Epithelial cell of esophagus (primary cell): ENCODE measurements around the gene TCF25.

ENCODE experiments used
- DNase-seq: peaks from one replicate; pipeline ENCODE4 v3.0.0; 2010; ENCODE audit warnings: low read depth
- H3K4me3 ChIP-seq: 2 replicates; pipeline ENCODE4 v1.5.1; 2011; ENCODE audit warnings: mild to moderate bottlenecking, low read length, control low read depth
- CTCF ChIP-seq: IDR thresholded peaks from 2 replicates; pipeline ENCODE4 v1.5.1; 2011; ENCODE audit warnings: low read depth, mild to moderate bottlenecking, low read length, control low read depth, inconsistent platforms; ENCODE audit not compliant: insufficient read depth; ENCODE audit errors: missing control alignments

The TCF25 gene

GRCh38 chr16:89949121-89949742 lies 75.8 kb downstream of the TCF25 start:
- H3K4me3 ChIP-seq = peak overlapping the region; percentile 65
- DNase-seq = no peak
- TF ChIP-seq CTCF = no peak

GRCh38 chr16:89949756-89950155 lies 76.4 kb downstream of the TCF25 start:
- DNase-seq = no peak
- peak overlapping the region; percentile 65 for H3K4me3 ChIP-seq
- no peak for TF ChIP-seq CTCF

DNA sequence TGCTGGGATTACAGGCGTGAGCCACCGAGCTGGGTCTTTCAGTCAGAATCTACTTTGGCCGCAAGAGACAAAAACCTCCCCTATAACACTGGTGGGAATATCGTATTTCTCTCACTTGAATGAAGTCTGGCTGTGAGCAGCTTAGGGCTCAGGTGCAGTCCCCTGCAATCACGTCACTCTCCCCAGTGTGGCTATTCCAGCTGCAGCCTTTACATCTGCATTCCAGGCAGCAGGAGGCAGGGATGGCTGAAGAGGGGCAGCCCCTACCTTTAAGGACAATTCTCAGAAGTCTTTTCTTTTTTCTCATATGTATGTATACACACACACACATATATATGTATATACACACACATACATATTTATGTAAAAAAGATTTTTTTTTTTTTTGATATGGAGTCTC lies 78.1 kb downstream of the TCF25 start:
- TF ChIP-seq CTCF = no peak
- DNase-seq = no peak
- no peak overlapping the region for H3K4me3 ChIP-seq

- no peak for TF ChIP-seq CTCF
- H3K4me3 ChIP-seq = no peak overlapping the region
- DNase-seq = no peak
Measured at GRCh38 chr16:89952049-89952448, 78.7 kb downstream of the TCF25 start.

GRCh38 chr16:89952551-89952950 lies 79.2 kb downstream of the TCF25 start:
- no peak for TF ChIP-seq CTCF
- H3K4me3 ChIP-seq = no peak overlapping the region
- DNase-seq = no peak

- no peak for DNase-seq
- TF ChIP-seq CTCF = no peak
- no peak overlapping the region for H3K4me3 ChIP-seq
Measured at GRCh38 chr16:89953671-89954406, 80.4 kb downstream of the TCF25 start.

DNA sequence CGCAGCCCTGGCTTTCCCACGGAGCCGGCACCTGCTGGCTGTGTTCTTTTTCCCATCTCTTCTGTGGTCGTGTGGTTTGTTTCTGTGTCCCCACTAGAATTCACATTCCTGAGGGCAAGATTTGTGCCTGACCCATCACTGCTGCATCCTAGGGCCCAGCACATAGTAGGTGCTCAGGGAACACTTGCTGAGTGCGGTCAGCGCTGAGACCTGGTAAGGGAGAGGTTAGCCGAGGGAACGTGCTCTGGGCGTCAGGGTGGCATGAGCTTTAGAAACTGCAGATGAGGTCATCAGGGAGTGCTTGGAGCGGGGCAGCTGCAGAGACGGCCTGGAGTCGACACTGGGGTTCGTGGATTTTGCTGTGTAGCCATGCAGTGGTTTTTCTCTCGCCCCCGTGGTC lies 81.1 kb downstream of the TCF25 start:
- no peak for TF ChIP-seq CTCF
- no peak overlapping the region for H3K4me3 ChIP-seq
- no peak for DNase-seq
